Measurements from ENCODE around the gene ZSWIM5.

The ZSWIM5 gene

DNA sequence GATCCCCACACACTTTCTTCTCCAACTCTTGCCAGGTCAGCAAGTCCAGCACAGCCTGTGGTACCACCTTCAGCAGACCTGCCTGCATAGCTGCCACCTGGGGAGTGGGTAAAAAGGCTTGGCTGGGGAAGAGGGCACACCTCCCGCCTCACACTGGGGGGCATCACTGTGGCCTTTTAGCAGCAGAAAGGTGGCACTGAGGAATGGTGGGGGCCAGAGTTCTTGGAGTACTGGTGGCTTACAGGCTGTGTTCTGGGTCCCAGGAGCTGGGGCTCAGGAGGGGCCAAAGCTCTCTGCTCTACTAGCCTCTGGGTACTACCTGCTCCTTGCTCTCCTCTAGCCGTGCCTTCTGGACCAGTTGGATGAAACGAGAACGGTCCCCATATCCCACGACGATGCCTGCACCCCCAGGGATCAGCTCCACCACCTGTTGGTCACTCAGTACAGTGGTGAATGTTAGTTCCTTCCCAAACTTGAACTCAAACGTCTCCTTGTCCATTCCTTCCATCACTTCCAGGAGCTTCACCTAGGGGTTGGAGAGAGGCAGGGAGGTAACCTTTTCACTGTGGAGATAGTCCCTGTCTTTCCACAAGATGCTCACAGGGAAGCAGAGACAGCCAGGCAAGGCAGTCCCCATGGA, 202.0 kb downstream of the ZSWIM5 start:
- TF ChIP-seq, protein P1, sequence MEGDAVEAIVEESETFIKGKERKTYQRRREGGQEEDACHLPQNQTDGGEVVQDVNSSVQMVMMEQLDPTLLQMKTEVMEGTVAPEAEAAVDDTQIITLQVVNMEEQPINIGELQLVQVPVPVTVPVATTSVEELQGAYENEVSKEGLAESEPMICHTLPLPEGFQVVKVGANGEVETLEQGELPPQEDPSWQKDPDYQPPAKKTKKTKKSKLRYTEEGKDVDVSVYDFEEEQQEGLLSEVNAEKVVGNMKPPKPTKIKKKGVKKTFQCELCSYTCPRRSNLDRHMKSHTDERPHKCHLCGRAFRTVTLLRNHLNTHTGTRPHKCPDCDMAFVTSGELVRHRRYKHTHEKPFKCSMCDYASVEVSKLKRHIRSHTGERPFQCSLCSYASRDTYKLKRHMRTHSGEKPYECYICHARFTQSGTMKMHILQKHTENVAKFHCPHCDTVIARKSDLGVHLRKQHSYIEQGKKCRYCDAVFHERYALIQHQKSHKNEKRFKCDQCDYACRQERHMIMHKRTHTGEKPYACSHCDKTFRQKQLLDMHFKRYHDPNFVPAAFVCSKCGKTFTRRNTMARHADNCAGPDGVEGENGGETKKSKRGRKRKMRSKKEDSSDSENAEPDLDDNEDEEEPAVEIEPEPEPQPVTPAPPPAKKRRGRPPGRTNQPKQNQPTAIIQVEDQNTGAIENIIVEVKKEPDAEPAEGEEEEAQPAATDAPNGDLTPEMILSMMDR (IDR thresholded peaks at IDR 0.05): no peak

DNA sequence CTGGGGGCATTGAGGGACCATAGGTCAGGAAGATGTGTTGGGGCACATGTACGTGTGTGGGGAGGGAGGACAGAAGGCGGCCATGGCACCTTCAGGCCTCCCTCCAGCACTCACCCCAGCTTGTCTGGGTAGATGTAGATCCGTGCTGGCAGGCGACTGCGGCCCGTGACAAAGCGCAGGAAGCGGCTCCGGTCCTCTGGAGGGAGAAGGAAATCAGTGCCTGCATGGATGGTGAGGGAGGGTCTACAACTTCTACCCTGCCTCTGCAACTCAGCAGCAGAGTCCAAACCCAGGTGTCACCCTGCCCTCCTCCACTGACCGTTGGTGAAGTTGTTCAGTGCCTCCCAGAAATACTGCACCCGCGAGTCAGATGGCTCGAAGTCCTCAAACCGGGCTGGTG, 202.7 kb downstream of the ZSWIM5 start:
- TF ChIP-seq, protein P1 (IDR thresholded peaks at IDR 0.05): no peak

DNA sequence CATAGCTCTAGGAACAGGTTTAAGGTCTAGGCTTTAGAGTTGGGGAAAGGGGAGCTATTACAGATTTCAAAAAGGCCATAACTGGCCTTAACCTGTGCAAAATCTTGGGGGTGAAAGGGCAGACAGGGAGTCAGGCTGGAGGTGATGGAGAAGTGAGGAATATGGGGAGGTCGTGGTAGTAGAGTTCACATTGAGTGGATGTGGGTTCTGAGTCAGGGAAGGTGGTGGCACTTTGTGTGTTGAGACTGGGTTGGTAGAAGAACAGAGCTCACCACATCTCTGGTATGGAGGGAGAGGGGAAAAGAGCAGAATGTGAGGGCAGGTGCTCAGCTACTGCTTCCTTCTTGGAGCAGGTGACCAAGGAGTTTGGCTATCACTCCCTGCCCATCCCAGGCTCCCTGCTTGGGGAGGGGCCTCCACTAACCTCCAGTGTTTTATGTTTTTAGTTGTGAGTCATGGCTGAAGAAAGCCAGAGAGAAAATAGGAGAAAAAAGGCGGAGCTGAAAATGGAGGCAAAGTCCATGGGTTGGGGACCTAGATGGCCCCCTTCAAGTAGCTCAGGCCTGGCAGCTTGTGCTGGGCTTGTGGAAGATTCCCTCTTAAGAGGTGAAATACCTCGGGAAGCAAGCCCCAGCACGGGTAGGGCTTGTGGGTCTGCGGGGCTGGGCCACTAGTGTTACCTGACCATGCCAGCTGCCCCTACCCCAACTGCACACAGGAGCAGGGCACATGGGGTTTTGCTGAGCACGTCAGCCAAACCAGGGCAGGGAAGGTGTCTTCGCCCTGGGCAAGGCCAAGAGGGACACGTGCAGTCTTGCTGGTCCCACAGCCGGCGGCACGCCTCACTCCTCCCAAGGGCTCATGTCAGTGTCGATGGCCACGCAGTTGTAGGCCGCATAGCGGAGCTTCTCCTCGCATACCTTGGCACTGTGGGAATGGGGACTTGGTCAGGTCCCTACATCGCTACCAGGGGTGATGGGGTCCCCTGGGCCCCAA, 203.5 kb downstream of the ZSWIM5 start:
- TF ChIP-seq, protein P1 (IDR thresholded peaks at IDR 0.05): no peak

DNA sequence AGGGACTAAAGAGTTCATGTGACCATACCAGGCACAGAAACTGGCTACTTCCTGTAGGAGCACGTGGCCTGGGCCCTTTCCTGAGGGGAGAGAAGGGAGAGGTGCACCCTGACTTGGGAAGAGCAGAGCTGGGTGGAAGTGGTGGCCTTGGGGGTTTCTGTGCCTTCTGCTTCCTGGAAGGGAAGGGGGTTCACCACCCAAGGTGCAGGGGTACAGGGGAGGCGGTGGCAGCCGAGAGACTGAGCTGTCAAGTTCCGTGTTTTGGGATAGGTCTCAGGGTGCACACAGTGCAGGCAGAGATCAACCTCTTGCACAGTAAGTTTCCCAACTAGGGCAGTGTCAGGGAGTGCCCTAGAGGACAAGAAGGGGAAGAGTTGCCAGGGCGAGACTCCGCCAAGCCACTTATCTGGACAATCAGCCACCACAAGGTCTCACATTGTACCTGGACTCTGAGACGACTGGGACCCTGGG, 205.4 kb downstream of the ZSWIM5 start:
- TF ChIP-seq, protein P1 (IDR thresholded peaks at IDR 0.05): no peak

DNA sequence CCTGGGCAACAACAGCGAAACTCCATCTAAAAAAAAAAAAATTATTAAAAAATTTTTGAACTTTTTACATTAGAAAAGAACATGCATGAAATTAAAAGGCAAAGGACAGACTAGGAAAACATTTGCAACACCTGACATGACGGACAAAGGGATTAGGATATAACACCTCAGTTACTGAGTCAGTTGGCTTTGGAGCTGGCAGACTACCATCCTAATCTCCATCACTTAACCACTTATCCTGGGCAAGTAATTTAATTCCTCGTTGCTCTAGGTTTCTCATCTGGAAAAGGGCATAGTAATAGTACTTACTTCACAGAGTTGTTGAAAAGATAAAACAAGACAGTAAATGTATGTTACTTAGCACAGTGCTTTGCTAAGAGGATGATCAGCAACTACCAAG, 207.2 kb downstream of the ZSWIM5 start:
- TF ChIP-seq, protein P1 (IDR thresholded peaks at IDR 0.05): no peak

DNA sequence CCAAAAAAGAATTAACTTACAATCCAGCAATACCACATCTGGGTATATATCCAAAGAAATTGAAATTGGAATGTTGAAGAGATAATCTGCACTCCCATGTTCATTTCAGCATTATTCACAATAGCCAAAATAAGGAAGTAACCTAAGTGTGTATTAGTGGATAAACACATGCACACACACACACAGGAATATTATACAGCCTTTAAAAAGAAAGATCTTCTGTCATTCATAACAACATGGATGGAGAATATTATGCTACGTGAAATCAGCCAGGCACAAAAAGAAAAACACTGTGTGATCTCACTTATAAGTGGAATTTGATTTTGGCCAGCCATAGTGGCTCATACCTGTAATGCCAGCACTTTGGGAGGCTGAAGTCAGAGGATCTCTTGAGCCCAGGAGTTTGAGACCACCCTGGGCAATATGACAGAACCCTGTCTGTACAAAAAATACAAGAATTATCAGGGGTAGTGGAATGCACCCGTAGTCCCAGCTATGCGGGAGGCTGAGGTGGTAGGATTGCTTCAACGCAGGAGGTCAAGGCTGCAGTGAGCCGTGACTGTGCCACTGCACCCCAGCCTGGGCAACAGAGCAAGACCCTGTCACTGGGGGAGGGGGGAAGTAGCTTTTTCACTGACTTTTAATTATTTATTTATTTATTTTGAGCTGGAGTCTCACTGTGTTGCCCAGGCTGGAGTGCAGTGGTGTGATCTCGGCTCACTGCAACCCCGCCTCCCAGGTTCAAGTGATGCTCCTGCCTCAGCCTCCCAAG, 210.8 kb downstream of the ZSWIM5 start:
- TF ChIP-seq, protein P1 (IDR thresholded peaks at IDR 0.05): no peak

DNA sequence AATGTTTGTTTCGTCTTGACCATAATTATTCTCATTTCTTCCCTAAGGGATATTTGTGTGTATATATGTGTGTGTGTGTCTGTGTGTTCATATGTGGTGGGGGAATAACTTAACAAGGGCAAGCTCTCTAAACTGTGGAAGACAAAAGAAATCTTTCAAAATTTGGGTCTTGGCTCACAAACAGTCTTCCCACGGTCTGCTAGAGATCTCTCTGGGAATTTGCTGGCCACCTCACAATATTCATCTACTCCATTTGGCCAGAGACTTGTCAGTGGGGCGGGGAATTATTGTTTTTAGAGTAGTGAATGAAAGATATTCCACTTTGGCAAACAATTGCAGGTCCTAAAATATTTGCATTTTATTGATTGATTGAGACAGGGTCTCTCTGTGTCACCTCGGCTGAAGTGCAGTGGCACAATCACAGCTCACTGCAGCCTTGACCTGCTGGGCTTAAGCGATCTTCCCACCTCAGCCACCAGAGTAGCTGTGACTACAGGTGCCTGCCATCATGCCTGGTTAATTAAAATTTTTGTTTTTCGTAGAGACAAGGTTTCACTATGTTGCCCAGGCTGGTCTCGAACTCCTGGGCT, 212.0 kb downstream of the ZSWIM5 start:
- TF ChIP-seq, protein P1 (IDR thresholded peaks at IDR 0.05): no peak
